GF-D8 (cell line): ENCODE measurements around the gene KRTAP3-2.
"Not testable (repeated sequence)": the region's sequence is repeated elsewhere in the genome, so short reads cannot be mapped to it uniquely, and the experiment has no call there.

Experiments used
- DNase-seq: peaks from one replicate; lab custom pipeline; 2025; lab: John Stamatoyannopoulos, UW

Gene KRTAP3-2

GRCh38 chr17:40999563-40999962, at the start of gene KRTAP3-2:
KRTAP3-2 (minus strand) TSS chr17:40999906; CDS start chr17:40999853, 53 bp downstream.
- not testable (repeated sequence) for DNase-seq

DNA sequence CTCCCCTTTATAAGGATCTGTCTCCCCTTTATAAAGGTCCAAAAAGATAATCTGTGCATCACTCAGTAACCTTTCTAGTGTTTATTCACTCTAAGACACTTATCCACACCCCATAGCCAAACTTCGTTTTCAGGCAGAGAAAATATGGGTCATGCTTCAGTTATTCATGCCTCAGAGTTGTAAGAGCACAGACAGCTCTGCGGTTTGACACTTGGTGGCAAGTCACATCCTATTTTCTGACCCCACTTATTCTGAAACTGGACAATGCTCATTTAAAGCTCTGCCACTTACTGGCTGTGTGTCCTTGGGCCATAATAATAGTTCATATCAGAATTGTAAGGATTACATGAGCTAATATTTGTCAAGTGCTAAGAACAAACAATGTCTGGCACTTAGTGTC, 49.4 kb upstream of the KRTAP3-2 start:
- DNase-seq = no peak

- DNase-seq = no peak
These were observed 48.7 kb upstream of the KRTAP3-2 start for GRCh38 chr17:41048441-41048840.

- DNase-seq = not testable (repeated sequence)
These were observed 47.2 kb upstream of the KRTAP3-2 start, which contains the start of gene KRTAP2-1 for GRCh38 chr17:41046735-41047465. KRTAP2-1 (minus strand) TSS chr17:41047316; CDS start chr17:41047267, 49 bp downstream.

- no peak for DNase-seq
These were observed 43.2 kb upstream of the KRTAP3-2 start for GRCh38 chr17:41042953-41043352.

- not testable (repeated sequence) for DNase-seq
These were observed 41.3 kb upstream of the KRTAP3-2 start, which contains the start of gene KRTAP1-1 for GRCh38 chr17:41040783-41041571. KRTAP1-1 (minus strand) TSS chr17:41041450; CDS start chr17:41041397, 53 bp downstream.

- no peak for DNase-seq
These were observed 38.2 kb upstream of the KRTAP3-2 start for GRCh38 chr17:41037853-41038350.

GRCh38 chr17:41034346-41034935, 34.7 kb upstream of the KRTAP3-2 start, which contains the start of gene KRTAP1-3:
KRTAP1-3 (minus strand) TSS chr17:41034874; CDS start chr17:41034821, 53 bp downstream.
- not testable (repeated sequence) for DNase-seq

- no peak for DNase-seq
These were observed 30.0 kb upstream of the KRTAP3-2 start, which contains the start of gene KRTAP1-4 for GRCh38 chr17:41029633-41030245. KRTAP1-4 (minus strand) TSS chr17:41030195; CDS start chr17:41030078, 117 bp downstream.

DNA sequence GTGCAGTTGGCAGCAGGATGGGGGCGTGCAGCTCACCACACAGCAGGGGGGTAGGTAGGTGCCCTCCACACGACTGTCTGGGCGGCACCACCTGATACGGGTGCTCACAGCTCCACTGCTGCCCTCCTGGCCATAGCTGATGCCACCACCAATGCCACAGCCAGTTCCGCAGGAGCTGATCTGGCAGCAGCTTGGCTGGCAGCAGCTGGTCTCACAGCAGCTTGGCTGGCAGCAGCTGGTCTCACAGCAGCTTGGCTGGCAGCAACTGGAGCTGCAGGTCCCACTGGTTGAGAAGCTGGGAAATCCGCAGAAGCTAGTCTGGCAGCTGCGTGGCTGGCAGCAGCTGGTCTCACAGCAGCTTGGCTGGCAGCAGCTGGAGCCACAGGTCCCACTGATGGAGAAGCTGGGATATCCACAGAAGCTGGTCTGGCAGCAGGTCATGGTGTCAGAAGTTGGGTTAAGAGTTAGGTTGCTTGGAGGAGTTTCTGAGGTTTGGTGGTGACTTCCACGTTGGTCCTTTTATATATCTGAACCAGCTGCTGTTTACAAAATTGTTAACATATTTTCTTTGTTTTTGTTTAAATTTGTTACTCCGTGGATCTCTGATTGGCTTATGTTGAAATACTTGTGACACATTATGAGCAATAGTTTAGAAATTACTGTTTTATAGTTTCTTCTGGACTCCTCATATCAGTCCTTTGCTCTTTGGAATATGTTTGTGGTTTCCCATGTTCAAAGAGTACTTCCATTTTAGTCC, 27.2 kb upstream of the KRTAP3-2 start, which contains the start of gene KRTAP1-5:
Gene KRTAP1-5 (minus strand): TSS at position 494 of the 757 bp plus-strand sequence. CDS start 53 bp downstream, at position 441.
- DNase-seq = no peak

GRCh38 chr17:41024697-41025096, 25.0 kb upstream of the KRTAP3-2 start:
- DNase-seq = no peak

GRCh38 chr17:41020336-41020735, 20.6 kb upstream of the KRTAP3-2 start:
- no peak for DNase-seq

DNA sequence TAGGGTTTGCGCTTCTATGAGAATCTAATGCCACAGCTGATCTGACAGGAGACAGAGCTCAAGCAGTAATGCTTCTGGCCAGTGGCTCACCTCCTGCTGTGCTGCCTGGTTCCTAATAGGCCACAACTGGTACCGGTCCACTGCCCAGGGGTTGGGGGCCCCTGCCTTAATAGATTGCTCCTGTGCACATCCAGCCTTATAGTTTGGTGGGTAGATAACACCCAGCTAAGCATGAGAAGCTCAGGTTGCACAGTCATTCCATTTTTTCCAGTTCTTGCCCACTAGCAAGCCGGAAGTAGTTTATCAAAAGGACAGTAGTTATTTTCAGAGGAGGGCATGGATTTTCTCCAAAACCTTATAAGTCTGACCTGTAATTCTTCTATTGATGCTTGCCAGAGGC, 19.7 kb upstream of the KRTAP3-2 start:
- DNase-seq = no peak

- no peak for DNase-seq
These were observed 18.8 kb upstream of the KRTAP3-2 start for GRCh38 chr17:41018541-41018940.

GRCh38 chr17:41016578-41017215, 17.0 kb upstream of the KRTAP3-2 start:
- no peak for DNase-seq

GRCh38 chr17:41015454-41015853, 15.7 kb upstream of the KRTAP3-2 start:
- DNase-seq = no peak

- no peak for DNase-seq
These were observed 13.9 kb upstream of the KRTAP3-2 start for GRCh38 chr17:41013606-41014005.

DNA sequence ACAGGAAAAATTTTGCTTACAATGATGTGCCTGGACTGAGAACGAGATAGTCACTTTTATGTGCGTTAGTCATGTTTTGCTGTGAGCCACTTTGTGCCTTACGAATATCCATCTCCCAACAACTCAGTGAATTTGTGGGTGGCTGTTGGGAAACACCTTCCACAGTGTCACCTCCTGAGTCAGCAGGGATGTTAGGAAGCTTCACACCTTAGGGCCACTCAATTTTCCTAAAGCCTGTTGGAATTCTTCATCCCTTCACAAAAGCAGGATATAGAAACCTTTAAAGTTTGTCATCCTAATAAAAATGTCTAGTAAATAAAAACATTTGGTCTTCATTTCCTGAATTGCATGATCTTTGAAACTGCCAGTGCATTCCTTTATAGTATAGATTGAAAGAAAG, 13.5 kb upstream of the KRTAP3-2 start:
- no peak for DNase-seq

DNA sequence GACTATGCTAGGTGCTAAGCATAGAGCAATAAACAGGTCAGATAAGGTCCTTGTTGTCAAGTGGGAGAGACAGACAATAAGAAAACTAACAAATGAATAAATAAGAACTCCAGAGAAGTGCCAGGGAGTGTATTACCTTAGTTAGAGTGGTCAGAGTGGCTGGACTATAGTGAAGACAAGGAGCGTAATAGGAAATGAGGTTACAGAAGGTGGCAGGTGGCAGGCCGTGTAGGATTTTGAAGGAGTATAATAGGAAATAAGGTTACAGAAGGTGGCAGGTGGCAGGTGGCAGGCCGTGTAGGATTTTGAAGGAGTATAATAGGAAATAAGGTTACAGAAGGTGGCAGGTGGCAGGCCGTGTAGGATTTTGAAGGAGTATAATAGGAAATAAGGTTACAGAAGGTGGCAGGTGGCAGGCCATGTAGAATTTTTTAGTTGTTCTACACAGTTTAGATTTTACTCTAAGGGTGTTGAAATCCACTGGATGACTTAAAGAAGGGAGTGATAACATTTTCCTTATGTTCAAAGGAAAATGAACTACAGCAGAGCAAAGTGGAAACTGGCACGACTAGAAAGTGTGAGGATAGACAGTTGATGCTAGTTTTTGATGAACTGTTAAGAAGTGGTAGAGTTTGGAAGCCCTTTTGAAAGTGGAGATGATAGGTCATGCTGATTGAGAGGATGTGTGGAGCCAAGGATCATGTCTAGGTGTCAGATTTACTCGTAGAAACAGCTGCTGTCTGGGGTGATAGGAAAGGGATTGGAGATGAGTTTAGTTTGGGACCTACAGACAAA, 12.8 kb upstream of the KRTAP3-2 start:
- no peak for DNase-seq
